Measurements from ENCODE around the gene CACNB4.

Gene CACNB4

GRCh38 chr2:151786077-151786476 is 312.8 kb downstream of the CACNB4 start:
- ATAC-seq (ENCODE audit: low read depth) (no peak), DNase-seq (ENCODE audit: low spot score) (no peak)
- no peak for TF ChIP-seq CTCF (IDR thresholded peaks at IDR 0.05; ENCODE audit: poor library complexity, severe bottlenecking)
- Histone ChIP-seq H3K4me1 (ENCODE audit: insufficient read depth, poor library complexity, severe bottlenecking) (no peaks in the 10 kb centered on the region), H3K27ac (ENCODE audit: poor library complexity, severe bottlenecking) (no peak overlapping the region), H3K9me3 (ENCODE audit: severe bottlenecking) (peaks cover 2% of the 10 kb centered on the region), H3K36me3 (ENCODE audit: low read depth) (no peaks in the 10 kb centered on the region; the same call in 1 of the 2 replicates), H3K4me3 (ENCODE audit: severe bottlenecking) (no peak overlapping the region), H3K27me3 (ENCODE audit: insufficient read depth, poor library complexity, severe bottlenecking) (no peaks in the 10 kb centered on the region)

- no peaks in the 10 kb centered on the region for H3K4me1 ChIP-seq (ENCODE audit: insufficient read depth, poor library complexity, severe bottlenecking)
- H3K4me3 ChIP-seq (ENCODE audit: severe bottlenecking), result no peak overlapping the region
- no peak for DNase-seq (ENCODE audit: low spot score)
- no peak for ATAC-seq (ENCODE audit: low read depth)
- H3K27me3 ChIP-seq (ENCODE audit: insufficient read depth, poor library complexity, severe bottlenecking), result no peaks in the 10 kb centered on the region
- TF ChIP-seq CTCF (IDR thresholded peaks at IDR 0.05; ENCODE audit: poor library complexity, severe bottlenecking), result no peak
- no peaks in the 10 kb centered on the region for H3K36me3 ChIP-seq (ENCODE audit: low read depth)
- H3K9me3 ChIP-seq (ENCODE audit: severe bottlenecking), result peaks cover 2% of the 10 kb centered on the region
- H3K27ac ChIP-seq (ENCODE audit: poor library complexity, severe bottlenecking), result no peak overlapping the region
Measured at GRCh38 chr2:151783133-151783520, 315.7 kb downstream of the CACNB4 start.
